Measurements from ENCODE around the gene ATG10.
A peak's percentile ranks its signal among the peaks of the same experiment; 100 is the strongest.
"Not testable (repeated sequence)": the region's sequence is repeated elsewhere in the genome, so short reads cannot be mapped to it uniquely, and the experiment has no call there.

Gene ATG10

GRCh38 chr5:82244854-82245635 lies 273.2 kb downstream of the ATG10 start:
- no peak for DNase-seq

GRCh38 chr5:82246960-82247574 lies 275.2 kb downstream of the ATG10 start:
- no peak for DNase-seq

GRCh38 chr5:82252744-82253143 lies 280.9 kb downstream of the ATG10 start:
- DNase-seq, result no peak

- DNase-seq, result no peak
Measured at GRCh38 chr5:82255844-82256243, 284.0 kb downstream of the ATG10 start.

- no peak for DNase-seq
Measured at GRCh38 chr5:82257247-82257646, 285.4 kb downstream of the ATG10 start.

- DNase-seq, result no peak
Measured at GRCh38 chr5:82257729-82258128, 285.9 kb downstream of the ATG10 start.

- DNase-seq, result peak in 1 of 2 experiments; percentile 54
Measured at GRCh38 chr5:82259172-82259800, 287.5 kb downstream of the ATG10 start.

- DNase-seq, result no peak
Measured at GRCh38 chr5:82265047-82265446, 293.2 kb downstream of the ATG10 start.

- not testable (repeated sequence) for DNase-seq
Measured at GRCh38 chr5:82267297-82267933, 295.6 kb downstream of the ATG10 start.

GRCh38 chr5:82269363-82269762 lies 297.5 kb downstream of the ATG10 start:
- DNase-seq, result not testable (repeated sequence)

- DNase-seq, result not testable (repeated sequence)
Measured at GRCh38 chr5:82272571-82273356, 300.9 kb downstream of the ATG10 start.

- DNase-seq, result not testable (repeated sequence)
Measured at GRCh38 chr5:82273426-82273825, 301.6 kb downstream of the ATG10 start.

GRCh38 chr5:82274343-82275211 lies 302.8 kb downstream of the ATG10 start:
- no peak for DNase-seq

GRCh38 chr5:82275216-82275664 lies 303.4 kb downstream of the ATG10 start:
- DNase-seq, result no peak

GRCh38 chr5:82276800-82277612 lies 305.2 kb downstream of the ATG10 start:
- DNase-seq, result no peak

GRCh38 chr5:82277613-82277986 lies 305.8 kb downstream of the ATG10 start:
- no peak for DNase-seq

- DNase-seq, result peak; percentile 77 to 95
Measured at GRCh38 chr5:82277987-82278710, 306.3 kb downstream of the ATG10 start, which contains the start of gene RPS23. Gene RPS23 (minus strand): TSS chr5:82278354. CDS start chr5:82278323, 31 bp downstream.

- no peak for DNase-seq
Measured at GRCh38 chr5:82278711-82279370, 307.0 kb downstream of the ATG10 start.

GRCh38 chr5:82283893-82284292 lies 312.1 kb downstream of the ATG10 start:
- no peak for DNase-seq
